Prostate gland (tissue), 2 donors: ENCODE data around the gene CLASP1.

Source experiments
- CTCF ChIP-seq, 4 experiments: fragments of 200-600 bp in 2 of 4; fragments of 450-650 bp in 2 of 4; sonication (generic) in 2 of 4; IDR thresholded peaks; 1 replicate in 3 of 4; 2 replicates in 1 of 4; pipeline ENCODE4 v1.5.1; 2016 to 2019; ENCODE audit warnings: antibody characterized with exemption in 4 of 4, mild to moderate bottlenecking in 2 of 4, moderate library complexity in 2 of 4
- POLR2A ChIP-seq: fragments of 450-650 bp; IDR thresholded peaks from one replicate; pipeline ENCODE4 v1.6.1; 2016; ENCODE audit warnings: antibody characterized with exemption, mild to moderate bottlenecking
- POLR2AphosphoS5 ChIP-seq: sonication (generic); formaldehyde crosslinking; IDR thresholded peaks from one replicate; pipeline ENCODE4 v1.6.1; 2017; ENCODE audit warnings: antibody characterized with exemption

GRCh38 chr2:121340926-121341325 is 308.3 kb downstream of the CLASP1 start:
- TF ChIP-seq POLR2A = no peak
- no peak for TF ChIP-seq CTCF (IDR thresholded peaks at IDR 0.05)
- no peak for TF ChIP-seq POLR2AphosphoS5
